Stimulated activated naive CD4-positive, alpha-beta T cell (primary cell): ENCODE data around the gene SPEM2.
"Not testable (repeated sequence)": the region's sequence is repeated elsewhere in the genome, so short reads cannot be mapped to it uniquely, and the experiment has no call there.

Source experiments
- DNase-seq, 6 experiments: peaks; one replicate each; lab custom pipeline; 2025; lab: John Stamatoyannopoulos, UW

The SPEM2 gene

DNA sequence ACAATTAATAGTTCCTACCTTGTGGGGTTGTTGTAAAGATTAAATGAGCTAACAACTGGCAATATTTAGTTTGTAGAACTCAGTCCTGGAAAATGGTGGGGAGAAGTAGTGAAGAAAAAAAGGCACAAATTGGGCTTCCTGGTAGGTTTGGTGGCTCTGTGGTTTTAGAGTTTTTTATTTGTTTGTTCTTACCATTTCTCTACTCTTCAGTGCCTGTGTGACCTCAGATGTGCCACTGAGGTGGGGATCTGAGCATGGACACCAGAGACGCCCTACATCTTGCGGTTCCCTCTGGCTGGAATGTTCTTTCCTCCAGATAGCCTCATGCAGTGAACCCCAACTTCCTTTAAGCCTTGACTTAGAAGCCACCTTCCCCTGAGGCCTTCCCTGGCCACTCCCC, 46.3 kb downstream of the SPEM2 start:
- peak in 1 of 6 experiments; percentile 10 for DNase-seq

DNA sequence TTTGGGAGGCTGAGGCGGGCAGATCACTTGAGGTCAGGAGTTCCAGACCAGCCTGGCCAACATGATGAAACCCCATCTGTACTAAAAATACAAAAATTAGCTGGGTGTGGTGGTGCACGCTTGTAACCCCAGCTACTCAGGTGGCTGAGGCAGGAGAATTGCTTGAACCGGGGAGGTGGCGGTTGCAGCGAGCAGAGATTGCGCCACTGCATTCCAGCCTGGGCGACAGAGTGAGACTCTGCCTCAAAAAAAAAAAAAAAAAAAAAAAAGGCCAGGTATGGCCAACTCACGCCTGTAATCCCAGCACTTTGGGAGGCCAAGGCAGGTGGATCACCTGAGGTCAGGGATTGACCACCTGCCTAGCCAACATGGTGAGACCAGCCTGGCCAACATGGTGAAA, 49.4 kb downstream of the SPEM2 start:
- DNase-seq = not testable (repeated sequence)

DNA sequence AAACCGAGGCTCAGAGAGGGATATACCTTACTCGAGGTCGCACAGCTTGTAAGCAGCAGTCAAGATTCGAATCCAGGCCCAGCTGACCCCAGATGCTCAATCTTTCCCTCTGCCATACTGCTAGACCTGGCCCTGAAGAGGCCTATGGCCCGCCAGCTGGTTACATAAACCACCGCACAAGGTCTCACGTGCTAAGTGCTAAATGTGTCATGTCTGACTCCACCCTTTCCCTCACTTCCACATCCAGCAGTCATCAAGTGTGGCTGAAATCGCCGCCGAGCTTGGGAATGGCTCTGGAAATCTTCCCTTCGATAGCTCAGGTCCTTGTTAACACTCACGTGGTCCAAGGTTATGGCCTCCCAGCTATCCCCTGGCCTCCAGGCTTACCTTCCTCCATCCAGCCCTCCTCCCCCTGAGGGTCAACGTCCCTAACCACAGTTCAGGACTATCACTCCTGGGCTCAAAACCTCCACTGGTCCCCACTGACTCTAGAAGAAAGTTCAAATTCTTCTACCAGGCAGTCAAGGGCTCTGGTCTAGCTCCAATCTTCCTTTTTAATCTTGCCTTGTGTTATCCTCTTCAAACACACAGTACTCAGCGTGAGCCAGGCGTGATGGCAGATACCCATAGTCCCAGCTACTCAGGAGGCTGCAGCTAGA, 50.5 kb downstream of the SPEM2 start:
- DNase-seq = no peak

DNA sequence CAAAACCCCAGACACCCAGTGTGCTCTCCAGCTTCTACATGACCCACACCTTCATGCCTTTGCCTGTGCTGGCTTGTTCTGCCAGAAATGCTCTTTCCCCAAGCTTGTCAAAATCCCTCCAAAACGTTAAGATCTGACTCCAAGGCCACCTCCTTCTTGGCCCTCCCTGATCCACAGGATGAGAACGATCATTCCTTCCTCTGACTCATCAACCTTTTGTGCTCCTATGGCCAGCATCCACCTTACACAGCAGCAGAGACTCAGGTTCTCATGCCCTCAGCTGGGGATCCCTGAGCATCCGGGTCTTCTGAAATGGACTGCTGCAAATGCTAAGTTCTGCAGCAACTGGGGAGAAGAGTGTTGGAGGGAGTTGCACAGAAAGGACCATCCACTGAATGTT, 51.1 kb downstream of the SPEM2 start:
- DNase-seq = peak in 1 of 6 experiments; percentile 31

DNA sequence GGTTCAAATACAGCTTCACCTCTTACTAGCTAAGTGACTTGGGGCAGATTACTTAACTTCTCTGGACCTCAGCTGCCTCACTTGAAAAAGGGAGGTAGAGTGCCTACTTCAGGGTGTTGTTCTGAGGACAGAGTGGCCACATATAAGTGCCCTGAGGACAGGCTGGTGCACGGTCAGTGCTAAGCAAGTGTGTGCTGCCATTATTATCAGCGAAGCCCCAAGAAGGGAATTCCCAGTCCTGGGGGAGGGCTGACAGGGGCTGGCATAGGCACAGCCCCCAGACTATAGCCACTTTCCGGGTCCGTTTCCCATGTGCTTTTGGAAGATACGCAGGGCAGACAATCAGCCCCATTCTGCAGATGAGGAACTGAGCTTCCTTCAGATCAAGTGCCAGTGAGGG, 51.5 kb downstream of the SPEM2 start:
- DNase-seq = no peak
